Stimulated activated CD4-positive, alpha-beta T cell treated with anti-CD3 and anti-CD28 coated beads, Interleukin-1b, Interleukin-23, amount 100 ng/mL, for 1 hour (primary cell): ENCODE measurements around the gene HNRNPH1.

Experiments
- DNase-seq, 2 donors: peaks; one replicate each; pipeline ENCODE4 v3.0.0-alpha.2; 2020; ENCODE audit warnings: low read depth in 2 of 2

HNRNPH1 gene

DNA sequence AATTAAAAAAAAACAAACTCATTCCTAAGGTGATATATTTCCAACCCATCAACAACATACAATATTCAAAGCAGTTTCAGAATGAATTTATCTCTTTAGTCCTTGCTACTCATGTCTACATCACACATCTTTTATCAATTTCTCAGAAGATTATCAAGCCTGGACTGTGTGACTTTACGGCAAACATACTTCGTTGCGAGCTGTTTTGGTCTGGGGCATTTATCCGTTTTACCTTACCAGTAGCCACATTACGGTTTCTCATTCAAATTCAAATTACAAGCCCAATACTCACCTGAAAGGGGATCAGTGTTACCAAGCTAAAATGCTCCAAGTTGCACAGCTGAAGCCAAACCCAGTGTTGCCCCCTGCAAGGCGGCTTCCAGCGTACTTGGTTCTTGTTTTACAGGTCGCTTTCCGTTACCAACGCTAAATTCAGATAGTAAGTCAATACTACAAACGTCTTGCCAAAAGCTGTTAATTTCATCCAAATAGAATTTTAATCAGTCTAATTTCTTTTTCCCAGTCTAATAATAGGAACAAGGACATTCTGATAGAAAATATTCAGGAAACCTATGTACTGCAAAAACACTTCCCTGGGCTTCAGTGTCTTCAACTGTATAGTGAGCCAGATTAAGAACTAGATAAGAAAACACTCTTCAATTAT is 1.8 kb downstream of the HNRNPH1 start:
- no peak for DNase-seq

DNA sequence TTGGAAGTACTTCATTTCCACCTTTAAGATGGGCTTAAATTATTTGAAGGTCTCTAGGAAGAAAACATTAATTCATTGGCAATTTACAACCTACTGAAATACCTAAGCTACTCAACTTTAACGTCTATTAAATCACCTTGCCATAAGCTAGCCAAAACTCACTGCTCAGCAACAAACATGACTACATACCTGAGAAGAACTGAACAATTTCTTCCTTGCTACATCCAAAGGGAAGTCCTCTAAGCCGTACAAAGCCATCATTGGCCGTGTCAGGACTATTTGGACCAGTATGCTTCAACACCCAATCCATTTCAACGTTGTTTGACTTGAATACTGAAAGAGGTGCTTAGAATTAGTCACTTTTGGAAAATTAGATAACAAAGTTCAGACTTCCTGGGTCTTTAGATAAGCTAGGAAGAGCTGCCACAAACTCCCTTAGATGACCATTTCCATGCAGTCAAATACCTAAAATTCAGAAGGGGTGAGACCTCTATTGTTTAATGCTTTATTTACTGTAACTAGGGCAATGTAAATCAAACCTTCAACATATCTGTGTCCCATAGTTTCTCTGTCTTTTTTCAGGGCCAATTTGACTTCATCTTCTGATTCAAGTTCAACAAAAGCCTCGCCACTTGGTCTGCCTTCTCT is 2.6 kb downstream of the HNRNPH1 start:
- no peak for DNase-seq

DNA sequence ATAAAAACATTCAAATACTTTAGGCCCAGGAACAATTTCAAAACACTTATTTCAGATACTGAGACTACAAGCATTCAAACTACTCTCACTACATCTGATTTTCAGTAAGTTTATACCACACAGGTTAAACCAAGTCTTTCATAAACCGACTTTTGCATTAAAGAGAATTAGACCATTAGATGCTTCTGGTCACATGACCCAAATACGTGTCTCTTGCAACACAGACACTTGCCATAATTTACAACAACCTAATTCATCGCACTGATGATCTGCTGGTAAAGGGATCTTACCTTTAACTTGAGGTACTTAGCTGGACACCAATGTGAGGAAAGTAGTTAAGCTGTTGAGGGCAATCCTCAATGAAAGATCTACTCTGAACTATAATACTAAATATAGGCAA is 3.2 kb downstream of the HNRNPH1 start:
- DNase-seq, result no peak

DNA sequence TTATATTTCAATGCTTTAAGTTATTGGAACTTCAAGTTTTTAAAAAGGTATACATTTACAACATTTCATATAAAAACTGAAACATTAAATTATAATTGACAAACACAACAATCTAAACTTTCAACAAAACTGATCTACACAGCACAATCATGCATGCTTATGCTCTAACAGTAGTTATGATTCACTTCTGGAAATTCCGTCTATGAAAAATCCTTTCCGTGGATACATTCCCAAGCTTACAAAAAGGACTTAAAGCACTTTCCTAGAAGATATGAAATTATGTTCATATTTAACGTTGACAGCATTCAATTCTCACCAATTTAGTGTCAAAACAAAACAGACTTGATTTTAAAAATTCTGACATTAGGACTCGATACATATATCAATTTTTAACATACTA is 3.7 kb downstream of the HNRNPH1 start:
- DNase-seq, result no peak

DNA sequence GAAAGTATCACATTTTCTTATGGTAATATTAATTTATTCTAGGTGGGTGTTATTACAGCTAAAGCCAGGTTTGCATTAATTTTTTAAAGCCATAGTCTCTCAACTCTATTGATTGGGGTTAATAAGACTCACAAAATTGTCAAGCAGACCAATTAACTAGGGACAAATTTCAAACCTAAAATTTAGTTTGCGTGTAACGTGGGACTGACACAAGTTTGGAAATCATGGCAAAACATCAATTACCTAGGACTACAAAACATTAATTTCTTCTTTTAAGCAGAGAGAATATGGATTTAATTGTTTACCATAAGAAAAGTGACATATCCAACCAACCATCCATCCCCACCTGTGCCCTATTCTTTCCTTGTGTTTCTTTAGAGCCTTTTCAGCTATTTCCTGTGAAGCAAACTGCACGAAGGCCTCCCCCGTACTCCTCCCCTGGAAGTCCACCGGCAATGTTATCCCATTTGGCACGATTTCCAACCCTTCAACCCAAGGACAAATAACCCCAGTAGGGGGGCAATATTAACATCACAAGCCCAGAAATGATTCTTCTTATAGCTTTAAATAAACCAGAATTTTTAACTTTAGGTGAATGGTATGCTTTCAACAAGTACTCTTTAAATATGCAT is 4.4 kb downstream of the HNRNPH1 start:
- DNase-seq, result no peak

DNA sequence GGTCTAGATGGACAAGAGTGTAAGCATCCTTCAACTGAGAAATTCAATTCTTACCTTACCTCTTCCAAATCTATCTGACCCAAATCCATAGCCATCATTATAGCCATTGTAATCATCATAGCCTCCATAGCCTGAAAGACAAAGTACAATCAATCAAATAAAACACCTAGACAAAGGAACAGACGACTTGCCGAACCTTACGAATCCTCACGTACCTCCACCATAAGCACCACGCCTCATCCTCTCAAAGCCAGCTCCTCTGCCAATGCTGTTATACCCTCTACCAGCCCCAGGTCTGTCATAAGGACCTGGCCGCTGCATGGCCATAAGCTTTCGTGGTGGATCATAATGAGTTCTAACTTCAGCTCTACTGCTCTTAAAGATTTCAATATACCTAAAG is 5.5 kb downstream of the HNRNPH1 start:
- DNase-seq, result no peak

DNA sequence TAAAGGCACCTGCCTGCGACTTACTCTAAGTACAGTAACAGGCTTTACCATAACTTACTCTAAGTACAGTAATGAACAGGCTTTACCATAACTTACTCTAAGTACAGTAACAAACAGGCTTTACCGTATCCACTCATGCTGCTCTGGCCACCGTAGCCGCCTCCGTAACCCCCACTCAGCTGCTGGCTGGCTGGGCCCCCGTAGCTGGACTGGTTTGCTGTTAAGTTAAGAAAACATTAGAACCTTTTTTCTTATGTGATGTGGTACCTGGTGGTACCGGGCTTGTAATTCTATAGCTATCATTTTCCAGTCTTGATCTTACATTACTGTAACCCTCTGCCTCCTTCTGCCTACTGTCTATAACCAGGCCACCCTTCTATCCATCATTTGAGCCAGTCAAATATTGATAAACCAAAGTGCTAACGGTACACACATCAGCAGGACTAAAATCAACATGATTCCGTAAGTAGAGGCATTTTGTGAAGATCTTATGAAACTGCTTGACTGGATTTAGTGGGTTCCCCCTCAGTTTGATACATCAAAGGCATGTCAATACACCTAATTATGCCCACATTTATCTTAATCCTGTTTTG is 7.4 kb downstream of the HNRNPH1 start:
- DNase-seq, result no peak

DNA sequence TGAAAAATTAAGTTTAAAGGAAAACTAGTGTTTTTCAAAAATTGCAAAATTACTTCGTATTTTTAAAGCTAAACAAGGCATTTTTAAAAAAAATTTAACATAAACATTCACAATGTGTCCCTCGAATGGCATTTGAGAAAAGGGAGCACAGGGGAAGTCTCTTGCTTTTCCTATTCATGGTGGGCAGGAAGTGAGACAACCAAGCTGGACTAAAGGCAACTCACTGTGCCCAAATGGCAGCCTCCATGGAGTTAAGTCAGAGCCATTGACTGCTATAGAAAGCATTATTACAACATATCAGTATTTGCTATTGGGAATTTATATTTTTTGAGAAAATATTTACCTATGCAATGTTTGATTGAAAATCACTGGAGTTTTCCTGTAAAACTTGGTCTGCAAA is 8.3 kb downstream of the HNRNPH1 start:
- no peak for DNase-seq

DNA sequence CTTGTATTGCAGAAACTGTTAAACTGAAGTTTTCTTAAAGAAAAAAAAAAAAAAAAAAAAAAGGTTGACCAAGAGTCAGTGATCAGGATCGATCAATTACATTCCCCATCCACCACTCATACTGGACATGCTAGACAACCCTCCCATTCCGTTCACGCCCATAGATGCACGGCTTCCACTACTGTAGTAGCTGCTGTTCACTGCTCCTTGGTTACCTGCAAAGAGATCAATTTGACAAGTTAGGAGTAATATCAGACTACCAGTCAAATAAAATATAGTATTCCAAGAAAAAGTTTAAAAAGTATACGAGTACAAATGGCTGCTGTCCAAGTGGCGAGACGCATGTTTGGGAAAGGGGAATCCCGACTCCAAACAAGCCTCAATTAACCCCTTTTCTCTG is 8.7 kb downstream of the HNRNPH1 start:
- DNase-seq, result no peak

DNA sequence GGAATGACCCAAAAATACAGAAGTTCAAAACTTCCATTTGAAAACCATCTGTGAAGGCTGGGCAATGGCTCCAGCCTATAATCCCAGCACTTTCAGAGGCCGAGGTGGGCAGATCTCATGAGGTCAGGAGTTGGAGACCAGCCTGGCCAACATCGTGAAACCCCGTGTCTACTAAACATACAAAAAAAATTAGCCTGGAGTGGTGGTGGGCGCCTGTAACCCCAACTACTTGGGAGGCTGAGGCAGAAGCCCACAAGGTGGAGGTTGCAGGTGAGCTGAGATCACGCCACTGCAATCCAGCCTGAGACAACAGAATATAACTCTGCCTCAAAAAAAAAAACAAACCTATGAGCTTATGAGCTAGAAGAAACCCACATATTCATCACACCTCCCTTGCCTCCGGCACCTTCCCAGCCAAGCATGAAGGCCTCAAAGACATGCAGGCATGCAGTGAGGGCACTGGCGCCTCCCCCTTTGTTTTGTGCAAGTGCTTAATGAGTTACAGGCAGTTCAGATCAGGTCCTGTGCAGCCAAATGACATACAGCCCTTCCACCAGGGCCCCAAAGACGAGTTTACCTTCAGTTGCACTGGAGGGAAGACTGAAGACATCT is 9.9 kb downstream of the HNRNPH1 start:
- DNase-seq, result no peak

DNA sequence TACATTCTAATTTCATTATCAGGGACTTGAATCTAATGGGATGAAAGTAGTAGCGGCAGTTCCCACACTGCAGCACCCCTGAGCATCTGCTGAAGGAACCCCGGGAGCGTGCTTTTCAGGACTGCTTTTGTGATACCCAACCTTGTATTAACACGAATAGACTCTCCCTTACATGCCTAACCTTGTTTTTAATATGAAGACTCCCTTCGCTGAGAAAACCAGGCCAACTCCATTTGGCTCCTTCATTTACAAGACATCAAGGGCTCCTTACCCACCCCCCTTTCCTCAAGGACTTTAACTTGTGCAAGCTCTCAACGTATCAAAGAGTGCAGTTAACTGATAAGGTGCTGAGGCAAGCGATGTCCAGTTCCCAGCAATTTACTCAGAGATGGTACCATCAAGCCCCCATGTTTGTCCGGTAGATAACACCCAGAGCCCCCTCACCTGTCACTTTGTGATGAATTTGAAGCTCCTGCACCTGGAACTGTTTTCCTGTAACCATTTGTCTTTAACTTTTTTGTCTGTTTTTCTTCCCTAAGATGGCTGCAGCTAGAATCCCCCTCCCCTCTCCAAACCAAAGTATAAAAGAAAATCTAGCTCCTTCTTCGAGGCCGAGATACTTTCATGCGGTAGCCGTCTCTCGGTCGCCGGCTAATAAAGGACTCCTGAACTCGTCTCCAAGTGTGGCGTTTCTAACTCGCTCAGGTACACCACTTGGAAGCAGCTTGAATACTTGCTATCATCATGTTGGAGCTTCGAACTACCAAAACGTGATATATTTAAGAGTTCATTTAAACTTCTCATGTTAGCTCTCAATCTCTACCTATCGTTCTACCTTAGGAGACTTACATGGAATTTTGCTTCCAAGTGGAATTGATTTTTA is 10.7 kb downstream of the HNRNPH1 start:
- no peak for DNase-seq

DNA sequence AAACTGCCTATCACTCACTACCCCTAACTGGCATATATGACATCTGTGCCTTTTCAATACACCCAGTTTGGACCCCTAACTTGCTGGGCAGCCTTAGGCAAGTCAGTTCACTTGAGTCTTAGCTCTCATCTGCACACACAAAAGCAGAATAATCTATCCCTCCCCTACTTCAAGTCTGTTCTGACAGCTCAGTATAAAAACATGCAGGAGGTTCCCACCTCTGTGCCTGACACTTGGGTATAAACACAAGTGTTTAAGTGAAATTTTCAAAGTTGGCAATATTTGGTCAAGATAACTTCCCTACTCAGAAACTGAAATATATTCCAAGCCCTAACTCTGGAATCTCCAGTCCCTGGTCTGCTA is 12.6 kb downstream of the HNRNPH1 start:
- DNase-seq, result no peak

DNA sequence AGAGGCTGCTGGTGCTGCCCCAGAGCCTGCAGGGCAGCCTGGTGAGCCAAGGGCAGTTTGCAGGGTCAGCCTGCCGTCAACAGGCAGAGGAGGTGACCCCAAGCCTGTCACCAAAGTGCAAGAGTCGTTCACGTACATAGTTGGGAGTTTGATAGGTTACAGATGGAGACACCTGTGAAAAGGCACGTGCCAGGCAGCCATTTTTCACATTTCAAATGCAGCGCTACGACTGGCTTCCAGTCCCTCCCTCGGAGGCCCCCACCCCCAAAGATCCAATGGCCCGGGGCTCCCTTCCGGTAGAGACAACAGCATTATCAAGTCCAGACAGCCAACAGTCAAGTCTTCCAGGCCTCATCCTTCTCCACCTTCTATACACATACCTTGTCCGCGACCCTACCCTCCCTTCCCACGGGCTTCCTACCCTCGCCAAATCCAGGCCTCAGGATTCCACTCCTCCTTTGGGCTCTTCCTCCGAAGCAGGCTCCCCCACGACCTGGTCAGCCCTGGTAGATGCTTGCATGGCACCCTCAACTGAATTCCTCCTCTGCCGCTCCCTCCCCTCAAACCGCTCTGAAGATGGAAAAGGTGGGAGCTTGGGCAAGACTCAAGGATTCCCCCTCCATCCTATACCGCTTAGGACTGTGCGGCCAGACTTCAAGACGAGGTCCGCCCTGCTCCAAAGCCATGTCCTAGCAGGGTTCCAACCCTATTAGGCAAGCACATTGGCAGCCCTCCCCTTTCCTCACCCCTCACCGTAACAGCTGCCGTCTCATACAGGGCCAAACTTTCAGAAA is 13.2 kb downstream of the HNRNPH1 start:
- no peak for DNase-seq

DNA sequence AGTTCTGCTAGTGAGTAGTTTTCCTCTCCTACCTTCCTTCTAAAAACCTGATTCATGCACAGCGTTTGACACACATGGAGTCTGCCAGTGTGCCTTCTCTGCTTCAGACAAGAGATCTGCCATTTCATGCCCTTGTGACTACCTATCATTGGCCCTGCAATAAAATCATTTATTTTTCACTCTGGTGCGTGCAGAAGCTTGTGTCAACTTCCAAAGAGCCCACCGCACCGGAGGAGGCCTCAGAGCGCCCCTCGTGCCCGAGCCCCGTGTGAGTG is 13.7 kb downstream of the HNRNPH1 start:
- no peak for DNase-seq

DNA sequence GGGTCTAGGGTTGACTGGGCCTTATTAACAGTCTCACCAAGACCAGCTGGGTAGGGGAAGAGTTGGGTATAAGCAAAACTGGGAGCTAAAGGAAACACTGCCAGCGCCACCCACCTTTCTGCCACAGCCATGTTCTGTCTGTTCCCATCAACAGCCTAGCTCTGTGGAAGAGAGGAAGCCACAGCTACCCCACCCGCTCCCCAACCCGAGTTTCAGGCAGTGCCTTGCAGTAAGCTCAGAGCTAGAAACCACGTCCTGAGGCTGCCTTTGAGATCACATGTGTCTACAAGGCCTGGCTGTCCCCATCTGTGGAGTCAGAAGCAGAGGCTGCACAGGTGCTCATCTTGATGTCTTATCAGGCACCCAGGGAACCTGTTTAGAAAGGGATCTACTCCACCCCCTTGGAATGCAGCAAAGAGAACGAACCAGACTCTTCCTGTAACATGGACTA is 15.3 kb downstream of the HNRNPH1 start:
- no peak for DNase-seq

DNA sequence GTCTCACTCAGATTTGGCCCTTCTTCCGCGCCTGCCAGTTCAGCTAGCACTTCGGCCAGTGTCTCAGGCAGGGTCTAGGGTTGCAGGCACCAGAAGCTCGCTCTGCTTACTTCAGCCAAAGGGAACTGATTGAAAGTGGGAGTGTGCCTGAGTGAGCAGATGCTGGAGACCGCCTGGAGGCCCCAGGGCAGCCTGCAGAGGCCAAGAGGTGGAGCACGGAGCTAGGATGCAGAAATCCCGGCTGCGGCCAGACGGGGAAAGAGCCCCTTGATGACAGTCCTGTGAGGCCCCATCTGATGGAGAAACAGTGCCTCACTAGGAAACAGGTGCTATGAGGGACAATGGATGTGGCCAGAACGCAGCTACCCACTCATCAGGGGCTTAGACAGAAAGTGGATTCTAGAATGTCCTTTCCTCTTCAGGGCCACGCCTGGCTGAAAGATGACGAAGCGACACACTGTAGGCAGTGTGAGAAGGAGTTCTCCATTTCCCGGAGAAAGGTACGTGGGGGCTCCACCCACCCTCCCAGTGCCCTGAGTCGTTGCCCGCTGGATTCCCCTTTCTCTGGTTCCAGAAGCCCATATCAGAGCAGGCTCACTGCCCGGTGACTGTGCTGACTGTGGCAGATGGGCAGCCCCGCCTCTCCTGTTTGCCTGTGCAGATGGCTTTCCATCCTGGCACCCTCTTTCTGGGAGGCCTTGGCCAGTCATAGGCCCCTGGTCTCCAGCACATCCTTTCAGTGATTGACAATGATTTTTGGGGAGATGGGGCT is 16.1 kb downstream of the HNRNPH1 start:
- no peak for DNase-seq

DNA sequence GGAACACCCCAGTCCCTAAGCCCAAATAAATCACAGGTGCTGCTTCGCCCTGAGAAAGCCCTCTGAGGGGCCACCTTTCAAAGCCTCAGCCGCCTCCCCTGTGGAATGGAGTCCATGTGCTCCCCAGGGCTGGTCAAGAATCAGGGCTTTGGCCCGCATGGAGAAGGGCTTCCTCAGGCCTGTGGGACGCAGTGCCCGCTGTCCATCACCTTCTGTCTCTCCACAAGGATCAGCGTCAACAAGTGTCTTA is 16.6 kb downstream of the HNRNPH1 start:
- no peak for DNase-seq

DNA sequence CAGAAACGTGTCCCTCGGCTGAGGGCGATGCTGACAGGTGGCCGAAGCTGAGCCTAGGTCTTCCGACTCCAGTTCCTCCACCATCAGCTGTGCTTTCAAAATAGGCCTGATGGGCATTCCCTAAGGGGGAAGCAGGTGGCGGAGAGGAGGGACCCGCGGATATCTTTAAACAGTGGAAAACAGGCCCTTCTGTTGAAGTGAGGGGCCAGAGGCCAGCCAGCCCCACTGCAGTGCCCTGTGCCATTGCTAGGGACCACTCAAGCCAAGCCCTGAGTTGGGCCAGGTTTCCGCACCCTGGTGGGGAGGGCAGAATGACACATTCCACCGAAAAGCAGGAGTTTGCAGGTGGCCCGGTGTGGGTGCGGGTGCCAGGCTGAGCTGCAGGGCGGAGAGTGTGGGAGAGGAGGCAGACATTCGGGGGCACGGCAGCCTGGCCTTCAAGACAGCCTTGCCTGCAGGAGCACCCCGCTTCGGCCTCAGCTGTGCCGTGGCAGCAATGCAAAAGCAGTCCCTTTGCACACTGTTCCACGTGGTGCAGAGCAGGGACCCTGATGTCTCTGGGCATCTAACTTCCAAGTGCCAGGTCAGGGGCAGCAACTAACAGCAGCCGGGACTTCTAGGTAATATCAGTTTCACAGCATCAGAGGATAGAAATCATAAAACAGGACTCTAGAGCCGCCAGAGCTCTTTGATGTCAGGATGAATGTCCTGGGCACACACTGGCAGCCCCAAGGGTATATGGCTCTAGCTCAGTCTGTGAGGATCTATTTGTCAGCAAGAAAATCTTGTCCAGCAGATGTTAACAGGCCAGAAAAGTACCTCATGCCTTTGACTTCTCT is 17.2 kb downstream of the HNRNPH1 start:
- DNase-seq, result no peak

DNA sequence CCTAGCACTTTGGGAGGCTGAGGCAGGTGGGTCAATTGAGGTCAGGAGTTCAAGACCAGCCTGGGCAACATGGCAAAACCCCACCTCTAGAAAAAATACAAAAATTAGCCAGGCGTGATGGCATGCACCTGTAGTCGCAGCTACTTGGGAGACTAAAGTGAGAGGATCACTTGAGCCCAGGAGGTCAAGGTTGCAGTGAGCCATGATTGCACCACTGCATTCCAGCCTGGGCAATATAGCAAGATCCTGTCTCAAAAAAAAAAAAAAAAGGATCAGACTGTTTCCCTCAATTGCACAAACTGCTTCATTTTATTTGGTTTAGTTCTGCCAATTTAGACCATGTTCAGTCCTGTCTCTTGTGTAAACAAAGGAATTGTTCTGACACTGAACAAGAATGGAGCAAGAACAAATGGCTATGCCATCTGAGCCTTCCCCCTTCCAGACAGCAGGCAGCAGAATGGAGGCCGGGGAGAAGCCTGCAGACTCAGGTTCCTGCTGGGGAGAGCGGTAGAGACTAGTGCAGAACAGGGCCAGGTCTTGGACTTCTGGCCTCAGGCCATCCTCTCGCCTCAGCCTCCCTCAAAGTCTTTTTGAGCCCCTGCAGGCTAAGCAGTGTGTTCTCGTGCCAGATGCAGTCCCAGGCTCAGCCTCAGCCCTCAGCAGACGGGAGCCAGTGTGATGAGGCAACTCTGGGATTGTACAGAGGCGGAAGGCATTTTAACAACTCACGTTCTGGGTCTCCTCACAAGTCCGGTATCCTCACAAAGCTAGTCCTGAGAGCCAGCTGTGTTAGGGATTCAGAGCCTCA is 18.2 kb downstream of the HNRNPH1 start:
- DNase-seq, result no peak
